ENCODE measurements around the gene CCL20.
A peak's percentile ranks its signal among the peaks of the same experiment; 100 is the strongest.
"Not testable (repeated sequence)": the region's sequence is repeated elsewhere in the genome, so short reads cannot be mapped to it uniquely, and the experiment has no call there.

CCL20 gene

DNA sequence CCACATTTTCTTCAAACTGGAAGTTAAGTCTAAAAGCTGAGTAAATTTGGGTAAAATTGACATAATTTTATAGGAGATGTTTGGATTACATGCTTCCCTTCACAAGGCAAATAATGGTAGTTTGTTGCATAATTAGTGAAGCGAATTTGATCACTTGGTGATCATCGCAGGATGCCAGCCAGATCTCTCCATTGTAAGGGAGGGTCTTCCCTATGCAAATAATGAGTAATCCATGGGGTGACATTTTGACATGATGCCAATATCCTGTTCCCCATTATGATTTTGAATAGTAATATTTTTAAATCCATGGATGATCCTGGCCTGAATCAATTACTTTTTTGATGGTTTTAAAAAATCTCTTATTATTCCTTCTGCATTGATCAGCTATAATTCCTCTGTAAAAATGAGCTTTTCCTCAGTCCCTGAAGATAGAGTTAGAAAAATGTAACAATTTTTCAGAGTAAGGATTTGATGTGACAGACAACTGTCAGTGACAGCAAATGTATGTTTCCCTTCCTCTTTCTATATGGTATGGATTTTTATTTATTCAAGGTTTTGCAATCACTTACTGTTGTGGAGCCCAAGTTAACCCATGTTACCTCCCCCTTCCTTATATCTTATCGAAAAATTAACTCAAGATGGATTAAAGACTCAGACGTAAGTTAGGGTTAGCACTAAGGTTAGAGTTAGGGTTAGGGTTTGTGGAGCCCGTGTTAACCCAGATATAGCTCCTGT, 21.4 kb downstream of the CCL20 start:
- no peak for DNase-seq

DNA sequence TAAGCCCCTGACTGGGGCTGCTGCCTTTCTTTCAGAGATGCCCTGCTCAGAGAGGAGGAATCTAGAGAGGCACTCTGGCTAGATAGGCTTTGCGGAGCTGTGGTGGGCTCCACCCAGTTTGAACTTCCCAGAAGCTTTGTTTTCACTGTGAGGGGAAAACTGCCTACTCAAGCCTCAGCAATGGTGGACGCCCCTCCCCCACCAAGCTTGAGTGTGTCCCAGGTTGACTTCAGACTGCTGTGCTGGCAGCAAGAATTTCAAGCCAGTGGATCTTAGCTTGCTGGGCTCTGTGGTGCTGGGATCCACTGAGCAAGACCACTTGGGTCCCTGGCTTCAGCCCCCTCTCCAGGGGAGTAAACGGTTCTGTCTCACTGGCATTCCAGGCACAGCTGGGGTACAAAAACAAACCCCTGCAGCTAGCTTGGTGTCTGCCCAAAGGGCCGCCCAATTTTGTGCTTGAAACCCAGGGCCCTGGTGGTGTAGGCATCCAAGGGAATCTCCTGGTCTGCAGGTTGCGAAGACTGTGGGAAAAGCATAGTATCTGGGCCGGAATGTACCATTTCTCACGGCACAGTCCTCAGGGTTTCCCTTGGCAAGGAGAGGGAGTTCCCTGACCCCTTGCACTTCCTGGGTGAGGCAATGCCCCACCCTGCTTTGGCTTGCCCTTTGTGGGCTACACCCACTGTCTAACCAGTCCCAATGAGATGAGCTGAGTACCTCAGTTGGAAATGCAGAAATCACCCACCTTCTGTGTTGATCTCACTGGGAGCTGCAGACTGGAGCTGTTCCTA, 25.9 kb downstream of the CCL20 start:
- not testable (repeated sequence) for DNase-seq

DNA sequence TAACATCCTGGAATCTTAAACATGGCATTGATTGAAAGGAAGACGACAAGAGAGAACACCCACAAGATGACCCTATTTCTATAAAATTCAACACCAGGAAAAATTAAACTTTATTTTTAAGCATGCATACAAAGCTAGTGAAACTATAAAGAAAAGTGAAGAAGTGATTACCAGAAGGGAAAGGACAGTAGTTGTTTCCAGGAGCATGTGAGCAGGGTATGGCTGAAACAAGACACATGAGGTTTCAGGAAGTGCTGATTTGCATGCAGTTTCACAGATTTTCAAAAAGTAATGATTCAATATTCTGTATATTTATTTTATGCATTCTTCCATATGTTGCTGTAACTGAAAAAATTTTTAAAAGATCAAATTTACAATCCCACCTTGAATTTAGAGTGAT, 33.2 kb downstream of the CCL20 start:
- no peak for DNase-seq

DNA sequence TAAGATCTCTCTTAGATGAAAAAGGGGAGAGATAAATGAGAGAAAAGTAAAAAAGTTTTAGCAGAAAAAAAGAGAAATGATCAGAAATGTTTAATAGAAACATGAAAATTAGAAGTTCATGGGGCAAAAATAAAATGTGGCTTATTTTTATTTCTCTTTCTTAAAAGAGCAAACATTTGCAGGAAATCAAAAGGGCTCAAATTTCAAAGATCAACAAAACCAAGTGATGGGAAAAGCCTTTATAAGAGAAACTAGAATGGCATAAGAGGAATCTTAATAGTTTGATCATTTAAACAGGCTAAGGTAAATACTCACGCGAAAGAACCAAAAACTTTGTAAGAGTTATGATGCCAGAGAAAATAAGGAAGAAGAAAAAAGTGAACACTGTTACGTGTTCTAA, 34.5 kb downstream of the CCL20 start:
- DNase-seq = no peak

DNA sequence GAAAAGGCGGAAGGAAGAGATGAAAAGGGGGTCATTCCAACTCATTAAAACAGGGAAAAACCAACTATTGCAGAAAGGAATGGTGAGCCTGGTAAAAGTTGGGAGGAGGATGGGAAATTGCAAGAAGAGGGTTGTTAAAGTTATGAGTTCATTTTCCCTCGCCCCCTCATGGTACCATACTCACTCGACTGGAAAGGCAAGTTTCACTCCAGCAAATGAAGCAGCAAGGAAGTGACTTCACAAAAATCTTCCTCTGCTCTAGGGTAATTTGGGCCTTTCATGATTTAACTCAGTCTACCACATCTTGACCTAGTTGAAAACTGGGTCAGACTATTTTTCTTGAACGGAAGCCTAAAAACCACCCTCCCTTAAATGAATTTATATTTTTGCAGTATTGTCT, 34.9 kb downstream of the CCL20 start:
- no peak for DNase-seq

DNA sequence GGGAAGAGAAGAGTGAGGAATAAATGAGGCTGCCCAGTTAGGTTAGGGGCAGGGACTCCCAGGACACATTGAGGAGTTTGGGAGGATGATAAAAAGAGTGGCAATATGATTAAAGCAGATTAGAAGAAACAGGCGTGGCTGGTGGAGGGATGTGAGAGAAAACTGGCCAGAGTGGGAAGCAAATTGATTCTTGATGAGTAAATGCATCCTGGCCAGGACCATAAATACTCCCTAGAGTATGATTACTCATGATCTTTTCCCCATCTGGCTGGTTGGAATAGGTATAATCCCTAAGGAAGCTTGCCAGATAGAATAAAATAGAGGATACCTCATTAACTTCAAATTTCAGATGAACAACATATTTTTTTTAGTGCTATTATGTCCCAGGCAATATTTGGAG, 36.3 kb downstream of the CCL20 start:
- DNase-seq = no peak

DNA sequence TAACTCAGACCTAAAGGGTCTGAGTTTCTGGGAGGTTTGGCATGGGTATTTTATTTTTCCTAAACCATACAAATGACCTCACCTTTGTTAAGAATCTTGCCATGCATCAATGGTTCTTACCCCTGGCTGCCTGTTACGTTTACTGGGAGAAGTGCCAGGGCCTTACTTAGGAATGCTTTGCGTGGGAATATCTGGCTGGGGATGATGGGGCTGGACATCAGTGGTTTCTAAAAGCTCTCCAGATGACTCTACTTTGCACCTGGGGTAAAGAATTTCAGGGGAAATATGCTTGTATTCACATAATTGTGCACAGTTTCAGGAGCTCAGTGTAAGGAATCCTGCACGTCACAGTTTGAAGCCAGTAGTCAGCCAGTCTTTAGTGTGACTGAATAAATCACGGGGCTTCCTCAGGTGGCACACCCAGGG, 39.6 kb downstream of the CCL20 start:
- DNase-seq = peak; percentile 56

DNA sequence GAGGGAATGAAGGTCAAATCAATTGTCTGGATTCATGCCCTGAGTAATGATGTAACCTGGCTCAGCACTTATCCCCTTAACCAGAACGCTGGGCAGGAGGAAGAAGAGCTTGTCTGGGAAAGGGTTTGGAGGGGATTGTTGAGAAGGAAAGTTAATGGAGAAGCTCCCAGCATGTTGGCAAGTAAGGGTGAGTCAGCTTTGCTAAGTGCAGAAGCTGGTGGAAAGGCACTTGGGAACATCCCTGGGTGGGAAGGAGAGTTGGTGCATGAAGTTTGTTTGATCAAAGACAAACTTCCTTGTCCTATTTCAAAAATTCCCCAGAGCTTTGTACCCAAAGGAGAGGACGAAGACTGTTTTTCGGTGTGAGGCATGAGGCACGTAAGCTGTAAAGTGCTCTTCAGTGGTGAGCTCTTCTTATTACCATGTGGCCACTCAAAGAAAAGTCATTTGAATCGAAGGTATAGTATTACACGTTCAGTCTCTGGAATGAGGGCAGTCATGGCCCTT, 40.2 kb downstream of the CCL20 start:
- no peak for DNase-seq

DNA sequence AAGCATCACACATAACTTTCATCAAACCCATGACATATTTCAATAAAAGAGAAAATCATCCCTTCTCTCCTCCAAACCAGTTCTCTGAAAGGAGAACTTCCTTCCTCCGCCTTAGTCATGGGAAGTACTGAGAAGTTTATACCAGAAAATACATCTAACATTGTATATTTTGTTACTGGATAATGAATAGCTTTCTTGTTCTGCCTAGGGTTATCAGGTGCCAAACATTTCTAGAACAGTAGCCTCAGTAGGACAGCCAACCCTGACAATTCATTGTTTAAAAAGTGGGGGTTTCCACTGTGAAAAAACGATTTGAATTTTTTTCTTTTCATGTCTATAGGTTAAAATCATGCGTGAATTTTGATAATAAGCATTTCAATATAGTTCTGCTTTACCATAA, 41.8 kb downstream of the CCL20 start:
- no peak for DNase-seq

DNA sequence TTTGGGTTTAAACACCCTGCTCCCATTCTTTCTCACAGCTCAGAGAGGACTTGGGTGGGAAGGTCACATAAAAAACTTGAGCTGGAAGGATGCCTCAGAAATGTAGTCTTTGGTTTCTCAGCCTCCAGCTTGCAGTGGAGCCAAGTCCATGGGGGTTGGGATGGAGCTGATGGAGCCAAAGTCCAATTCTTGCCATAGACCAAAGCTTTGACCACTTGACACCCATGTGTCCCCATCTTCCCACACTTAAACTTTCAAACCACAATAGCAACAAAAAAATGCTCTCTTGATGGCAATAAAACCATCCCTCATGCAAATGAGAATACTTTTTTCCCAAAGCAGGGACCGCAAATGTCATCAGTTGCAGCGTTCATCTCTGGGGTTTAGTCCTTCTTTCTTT, 43.1 kb downstream of the CCL20 start:
- no peak for DNase-seq

DNA sequence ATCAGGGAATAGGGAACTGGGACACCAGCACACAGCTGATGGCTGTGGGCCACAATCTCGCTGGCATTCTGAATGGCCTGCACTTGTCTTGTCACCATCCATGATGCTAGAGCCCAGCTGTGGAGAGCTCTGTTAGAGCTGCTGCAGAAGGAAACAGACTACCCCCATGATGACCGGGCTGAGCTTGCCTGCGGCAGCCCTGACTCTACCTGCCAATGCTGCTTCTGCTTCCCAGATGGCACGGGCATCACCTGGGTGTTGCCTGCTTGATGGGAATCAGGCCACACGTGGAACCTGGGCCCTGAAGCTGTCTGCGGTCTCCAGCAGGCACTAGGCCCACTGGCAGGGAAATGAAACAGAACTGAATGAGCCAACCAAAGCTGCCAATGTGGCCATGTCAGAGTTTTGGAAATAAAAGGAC, 46.6 kb downstream of the CCL20 start:
- DNase-seq = no peak

DNA sequence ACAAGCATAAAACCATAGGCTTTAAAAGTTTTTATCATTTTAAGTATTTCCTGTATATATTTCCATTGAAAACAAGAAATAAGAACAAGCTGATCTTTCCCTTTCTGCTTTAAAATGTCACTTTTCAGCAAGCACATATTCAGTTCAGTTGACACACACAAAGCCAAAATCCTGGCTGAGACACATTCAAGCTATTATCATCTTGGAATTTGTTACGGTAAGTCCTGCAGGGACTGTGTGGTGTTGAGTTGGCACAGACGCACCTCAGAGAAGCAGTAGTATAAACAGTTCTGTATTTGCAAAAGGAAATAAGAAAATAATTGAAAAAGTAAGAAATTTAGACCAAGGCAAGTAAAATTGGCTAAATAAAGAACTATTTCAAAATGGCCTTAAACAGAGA, 47.4 kb downstream of the CCL20 start:
- DNase-seq = no peak

DNA sequence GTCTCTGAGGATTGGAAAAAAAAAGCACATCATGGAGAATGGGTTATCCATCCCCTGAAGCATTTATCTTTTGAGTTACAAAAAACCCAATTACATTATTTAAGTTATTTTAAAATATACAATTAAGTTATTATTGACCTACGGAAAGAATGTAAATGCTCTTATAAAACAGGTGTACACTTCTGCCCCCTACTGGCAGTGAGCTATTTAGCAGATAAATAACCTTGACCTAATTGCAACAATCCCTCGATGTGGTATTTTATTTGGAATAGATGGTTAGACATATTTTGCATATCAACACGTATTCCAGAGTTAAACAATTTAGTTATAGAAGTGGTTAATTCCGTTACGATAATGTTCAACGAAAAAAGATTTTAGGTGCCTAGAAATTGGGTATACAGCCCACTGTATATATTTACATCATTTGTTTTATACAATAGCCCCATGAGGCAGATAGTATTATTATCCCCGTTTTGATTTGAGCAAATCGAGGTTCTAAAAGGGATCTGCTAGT, 48.6 kb downstream of the CCL20 start:
- no peak for DNase-seq

DNA sequence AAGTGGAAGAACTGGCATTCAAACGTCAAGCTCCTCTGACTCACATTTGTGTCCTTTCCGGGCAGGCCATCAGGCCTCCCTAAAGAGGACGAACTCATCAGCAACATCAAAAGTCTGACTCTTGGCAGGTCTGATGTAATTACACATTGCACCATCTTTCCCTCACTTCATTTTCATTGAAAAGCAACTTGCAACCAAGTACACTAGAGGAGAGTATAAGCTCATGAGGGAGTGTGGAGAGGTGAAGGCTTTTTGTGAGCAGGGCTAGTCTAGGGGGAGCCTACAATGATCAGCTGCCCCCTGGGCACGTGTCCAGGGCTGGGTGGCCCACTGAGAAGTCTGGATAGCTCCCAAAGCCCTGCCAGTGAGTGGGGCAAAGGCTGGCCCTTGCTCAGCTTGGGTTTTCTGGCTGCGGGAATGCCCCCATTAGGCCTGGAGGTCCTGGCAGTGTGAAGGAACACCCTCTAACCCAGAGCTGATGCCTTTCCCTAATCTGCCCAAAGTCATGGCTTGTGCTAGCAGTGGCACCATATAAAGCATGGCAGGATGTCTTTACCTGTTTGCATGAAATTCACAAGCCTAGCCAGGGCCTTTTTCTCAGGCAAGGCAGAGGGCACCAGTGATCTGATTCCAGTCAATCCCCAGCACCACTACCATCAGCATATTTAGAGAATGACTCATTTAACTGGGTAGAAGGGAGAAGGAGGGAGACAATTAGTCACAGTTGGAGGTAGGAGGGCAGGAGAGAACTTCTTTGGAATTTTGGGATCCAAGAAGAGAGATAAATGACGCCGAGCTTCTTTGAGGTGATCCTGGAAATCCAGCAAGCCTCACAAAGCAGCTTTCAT, 49.3 kb downstream of the CCL20 start:
- DNase-seq = peak; percentile 34

DNA sequence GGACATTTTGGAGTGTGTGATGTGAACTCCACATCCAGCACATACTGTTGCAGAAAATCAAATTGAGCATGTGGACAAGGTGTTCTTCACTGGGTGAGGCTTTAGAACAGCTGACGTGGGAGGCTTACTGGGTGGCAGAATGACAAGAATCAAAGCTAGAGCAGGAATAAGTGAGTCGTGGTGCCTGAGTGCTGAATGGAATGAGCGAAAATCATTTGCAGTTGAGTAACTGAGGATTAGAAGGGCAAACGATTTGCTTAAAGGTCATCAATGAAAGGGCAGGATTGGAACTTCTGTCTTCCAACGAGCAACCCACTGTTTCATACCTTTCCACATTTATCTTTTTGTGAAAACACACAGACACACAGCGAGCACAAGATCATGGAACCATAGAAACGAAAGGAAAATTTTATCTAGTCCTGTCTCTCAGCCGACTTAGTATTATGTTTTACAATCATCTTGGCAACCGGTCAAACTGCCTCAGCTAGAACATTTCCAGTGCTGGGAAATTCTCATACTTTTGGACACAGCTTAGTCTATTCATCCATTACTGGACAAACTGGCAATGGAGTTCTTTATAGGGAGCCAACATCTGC, 50.6 kb downstream of the CCL20 start:
- no peak for DNase-seq

DNA sequence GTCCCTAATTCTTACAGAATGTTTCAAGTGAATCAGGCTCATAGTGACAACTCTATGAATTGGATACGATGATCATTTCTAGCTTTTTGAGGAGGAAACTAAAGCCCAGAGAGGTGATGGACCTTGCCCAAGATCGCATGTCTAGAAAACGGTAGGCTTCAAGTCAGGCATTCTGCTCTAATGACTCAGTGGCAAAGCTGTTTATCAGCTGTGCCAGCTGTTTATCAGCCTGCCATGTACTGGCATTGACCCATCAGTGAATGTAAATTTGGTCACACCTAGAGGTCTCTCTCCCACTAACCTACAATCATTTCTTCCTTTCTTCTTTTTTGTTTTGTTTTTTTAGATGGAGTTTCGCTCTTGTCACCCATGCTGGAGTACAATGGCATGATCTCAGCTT, 51.6 kb downstream of the CCL20 start:
- no peak for DNase-seq
